ENCODE results near the gene PTPRR. TPM values are rescaled to one million over a fixed set of nuclear protein-coding genes. Genes with fewer than 3 reads are reported as not detected.

The PTPRR gene
- total and polyA plus RNA-seq, 2 of the 4 experiments (the other 2 are of a cell fraction), result 0.18 to 0.21 TPM

DNA sequence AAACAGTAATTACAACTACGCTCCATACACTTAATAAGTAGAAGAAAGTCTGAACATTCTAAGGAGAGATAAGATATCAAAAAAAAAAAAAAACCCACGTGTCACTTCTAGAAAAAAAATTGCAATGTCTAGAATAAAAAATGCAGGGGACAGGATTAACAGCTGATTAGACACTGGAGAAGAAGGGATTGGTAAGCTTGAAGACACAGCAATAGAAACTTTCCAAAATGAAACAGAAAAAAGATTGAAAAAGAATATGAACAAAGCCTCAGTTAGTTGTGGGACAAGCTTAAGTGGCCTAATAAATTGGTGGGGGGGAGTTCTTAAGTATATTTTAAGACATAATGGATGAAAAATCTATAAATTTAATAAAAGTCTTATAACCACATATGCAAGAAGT lies 105.5 kb downstream of the PTPRR start:
- no peak overlapping the region for H4K5ac ChIP-seq (ENCODE audit: low read depth, low read length)
- dilution Hi-C loops (cut with HindIII; ENCODE audit: low sequenced_read_pairs, unreplicated experiment), result no loop called here
- H2AFZ ChIP-seq (replicated peaks; ENCODE audit: low read length, poor library complexity), result no peak overlapping the region
- no peak overlapping the region for H2AK9ac ChIP-seq (replicated peaks; ENCODE audit: low read depth, low read length, poor library complexity)
- no peak overlapping the region for H4K91ac ChIP-seq (ENCODE audit: insufficient read depth, low read depth, low read length)
- H3K27me3 ChIP-seq (ENCODE audit: control insufficient read depth, insufficient read depth, low read length), result no peaks in the 10 kb centered on the region
- no CpG with 5 or more reads among the region's 2 CpGs for WGBS, 2 experiments (ENCODE audit: extremely low coverage in 2 of 2, insufficient read length in 1 of 2)
- H3K36me3 ChIP-seq (ENCODE audit: control insufficient read depth, insufficient read depth, low read length), result no peaks in the 10 kb centered on the region
- no peak overlapping the region for H2AK5ac ChIP-seq (ENCODE audit: low read depth, low read length)
- no peak overlapping the region for H3K9ac ChIP-seq (ENCODE audit: low read depth, low read length)
- intact Hi-C loops (cut with micrococcal nuclease), result no loop called here
- BruUV-seq (replicated peaks), result no TSS peak
- ChIA-PET POLR2A (ENCODE audit: unreplicated experiment) (no interaction called here), CTCF (no interaction called here)
- H3K56ac ChIP-seq (ENCODE audit: extremely low read depth, insufficient read depth, low read length), result no peak overlapping the region
- H3K9me1 ChIP-seq (ENCODE audit: insufficient read depth, low read length), result no peaks in the 10 kb centered on the region
- H3K4ac ChIP-seq (ENCODE audit: low read depth, low read length), result no peak overlapping the region
- H3K9me3 ChIP-seq (ENCODE audit: control insufficient read depth, insufficient read depth, low read length), result no peaks in the 10 kb centered on the region
- H3K4me3 ChIP-seq (ENCODE audit: insufficient read depth, low read depth, low read length), result no peak overlapping the region
- H2BK20ac ChIP-seq (ENCODE audit: low read depth, low read length), result no peak overlapping the region
- no peaks in the 10 kb centered on the region for H4K20me1 ChIP-seq (ENCODE audit: insufficient read depth, low read length)
- no peak overlapping the region for H3K4me2 ChIP-seq (ENCODE audit: low read depth, low read length)
- no peaks in the 10 kb centered on the region for H3K4me1 ChIP-seq (ENCODE audit: control insufficient read depth, insufficient read depth, low read length)
- no peak overlapping the region for H2BK5ac ChIP-seq (ENCODE audit: low read depth, low read length, poor library complexity, severe bottlenecking)
- TF ChIP-seq NFE2L2 (IDR thresholded peaks at IDR 0.05; ENCODE audit: low read depth, low read length), result no peak
- TF ChIP-seq FOS (IDR thresholded peaks at IDR 0.05; ENCODE audit: low read depth, low read length), result no peak
- TF ChIP-seq RCOR1 (IDR thresholded peaks at IDR 0.05; ENCODE audit: insufficient replicate concordance, low read length), result no peak
- no peak for TF ChIP-seq CHD1 (IDR thresholded peaks at IDR 0.05; ENCODE audit: low read depth, low read length)
- TF ChIP-seq, protein P1, sequence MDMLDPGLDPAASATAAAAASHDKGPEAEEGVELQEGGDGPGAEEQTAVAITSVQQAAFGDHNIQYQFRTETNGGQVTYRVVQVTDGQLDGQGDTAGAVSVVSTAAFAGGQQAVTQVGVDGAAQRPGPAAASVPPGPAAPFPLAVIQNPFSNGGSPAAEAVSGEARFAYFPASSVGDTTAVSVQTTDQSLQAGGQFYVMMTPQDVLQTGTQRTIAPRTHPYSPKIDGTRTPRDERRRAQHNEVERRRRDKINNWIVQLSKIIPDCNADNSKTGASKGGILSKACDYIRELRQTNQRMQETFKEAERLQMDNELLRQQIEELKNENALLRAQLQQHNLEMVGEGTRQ (IDR thresholded peaks at IDR 0.05; ENCODE audit: low read depth, low read length), result no peak
- TF ChIP-seq, protein P2, sequence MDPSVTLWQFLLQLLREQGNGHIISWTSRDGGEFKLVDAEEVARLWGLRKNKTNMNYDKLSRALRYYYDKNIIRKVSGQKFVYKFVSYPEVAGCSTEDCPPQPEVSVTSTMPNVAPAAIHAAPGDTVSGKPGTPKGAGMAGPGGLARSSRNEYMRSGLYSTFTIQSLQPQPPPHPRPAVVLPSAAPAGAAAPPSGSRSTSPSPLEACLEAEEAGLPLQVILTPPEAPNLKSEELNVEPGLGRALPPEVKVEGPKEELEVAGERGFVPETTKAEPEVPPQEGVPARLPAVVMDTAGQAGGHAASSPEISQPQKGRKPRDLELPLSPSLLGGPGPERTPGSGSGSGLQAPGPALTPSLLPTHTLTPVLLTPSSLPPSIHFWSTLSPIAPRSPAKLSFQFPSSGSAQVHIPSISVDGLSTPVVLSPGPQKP (IDR thresholded peaks at IDR 0.05; ENCODE audit: borderline replicate concordance, low read depth, low read length), result no peak
- no peak for TF ChIP-seq RFX5 (IDR thresholded peaks at IDR 0.05; ENCODE audit: low read depth, low read length)
- TF ChIP-seq MAFK (IDR thresholded peaks at IDR 0.05; ENCODE audit: low read depth, low read length), result no peak
- TF ChIP-seq, protein P3, sequence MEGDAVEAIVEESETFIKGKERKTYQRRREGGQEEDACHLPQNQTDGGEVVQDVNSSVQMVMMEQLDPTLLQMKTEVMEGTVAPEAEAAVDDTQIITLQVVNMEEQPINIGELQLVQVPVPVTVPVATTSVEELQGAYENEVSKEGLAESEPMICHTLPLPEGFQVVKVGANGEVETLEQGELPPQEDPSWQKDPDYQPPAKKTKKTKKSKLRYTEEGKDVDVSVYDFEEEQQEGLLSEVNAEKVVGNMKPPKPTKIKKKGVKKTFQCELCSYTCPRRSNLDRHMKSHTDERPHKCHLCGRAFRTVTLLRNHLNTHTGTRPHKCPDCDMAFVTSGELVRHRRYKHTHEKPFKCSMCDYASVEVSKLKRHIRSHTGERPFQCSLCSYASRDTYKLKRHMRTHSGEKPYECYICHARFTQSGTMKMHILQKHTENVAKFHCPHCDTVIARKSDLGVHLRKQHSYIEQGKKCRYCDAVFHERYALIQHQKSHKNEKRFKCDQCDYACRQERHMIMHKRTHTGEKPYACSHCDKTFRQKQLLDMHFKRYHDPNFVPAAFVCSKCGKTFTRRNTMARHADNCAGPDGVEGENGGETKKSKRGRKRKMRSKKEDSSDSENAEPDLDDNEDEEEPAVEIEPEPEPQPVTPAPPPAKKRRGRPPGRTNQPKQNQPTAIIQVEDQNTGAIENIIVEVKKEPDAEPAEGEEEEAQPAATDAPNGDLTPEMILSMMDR (conservative IDR thresholded peaks at IDR 0.05; ENCODE audit: low read depth, low read length), result no peak
- TF ChIP-seq POLR2A (IDR thresholded peaks at IDR 0.05; ENCODE audit: low read depth, low read length), result no peak
- no peak for TF ChIP-seq MAZ (IDR thresholded peaks at IDR 0.05; ENCODE audit: borderline replicate concordance, low read depth, low read length)
- no peak for TF ChIP-seq CEBPB (IDR thresholded peaks at IDR 0.05; ENCODE audit: low read depth, low read length)
- TF ChIP-seq BHLHE40 (IDR thresholded peaks at IDR 0.05; ENCODE audit: low read depth, low read length), result no peak
- DNase-seq (no peak), ATAC-seq (ENCODE audit: low read depth) (no peak)
- no peaks in the 10 kb centered on the region for H3K79me1 ChIP-seq (ENCODE audit: low read depth in 1 of 2, low read length in 2 of 2)
- no peak overlapping the region for H4K8ac ChIP-seq (ENCODE audit: low read depth in 2 of 2, low read length in 2 of 2)
- H3K14ac ChIP-seq (replicated peaks; ENCODE audit: low read depth, low read length), result no peak overlapping the region
- no peak overlapping the region for H2BK120ac ChIP-seq (ENCODE audit: low read depth, low read length)
- no peak overlapping the region for H3K23ac ChIP-seq (ENCODE audit: low read depth, low read length)
- in situ Hi-C loops (cut with MboI; ENCODE audit: low sequenced_read_pairs), result no loop called here
- H3K27ac ChIP-seq (ENCODE audit: insufficient read depth, low read length), result no peak overlapping the region
- no peak overlapping the region for H3K18ac ChIP-seq (ENCODE audit: low read depth, low read length)
- no peak overlapping the region for H2BK15ac ChIP-seq (ENCODE audit: low read depth, low read length)

Data from IMR-90 (cell line).